ENCODE results near the gene MGMT. TPM values are rescaled to one million over a fixed set of nuclear protein-coding genes. Genes with fewer than 3 reads are reported as not detected.

MGMT gene
- polyA plus RNA-seq, 3 donors: 9.5 to 23.5 (median 17.5) TPM

DNA sequence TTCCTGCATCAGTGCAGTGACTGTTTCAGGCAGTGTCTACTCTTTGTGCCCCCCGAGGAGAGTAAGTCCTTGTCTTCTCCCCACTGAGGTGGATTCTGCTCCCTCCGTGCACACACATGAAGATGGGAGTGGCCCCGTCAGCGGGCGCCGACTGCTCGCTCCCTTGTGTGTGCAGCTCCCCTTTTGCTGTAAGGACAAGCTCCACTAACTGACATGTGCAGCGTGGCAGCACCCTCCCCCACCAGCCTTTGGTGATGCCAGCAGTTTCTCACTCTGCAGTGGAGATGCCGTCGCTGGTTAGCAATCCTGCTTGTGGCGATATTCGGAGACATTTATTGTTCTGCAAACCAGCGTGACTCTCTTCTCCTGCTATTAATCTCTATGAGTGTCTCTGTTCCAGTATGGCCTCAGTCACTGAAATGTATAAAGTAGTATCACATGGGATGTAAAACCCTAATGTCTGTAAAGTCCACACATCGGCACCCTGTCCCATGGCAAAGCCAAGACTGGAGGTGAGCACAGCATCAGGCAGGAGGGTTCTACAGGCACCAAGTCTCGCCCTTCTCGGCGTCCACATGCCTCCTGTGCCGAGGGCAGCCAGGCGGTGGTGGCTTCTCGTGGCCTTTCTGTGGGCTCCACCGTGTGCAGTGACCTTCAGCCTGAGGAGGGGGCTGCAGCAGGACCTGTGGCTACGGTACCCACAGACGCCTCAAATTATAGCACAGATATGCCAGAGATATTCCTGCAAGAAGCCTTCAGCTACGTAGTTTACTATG is 294.3 kb downstream of the MGMT start:
- Histone ChIP-seq H3K36me3 (replicated peaks in 1 of 2; ENCODE audit: control insufficient read depth in 1 of 2, insufficient read depth in 2 of 2, low read length in 2 of 2) (no peaks in the 10 kb centered on the region), H3K4me2 (replicated peaks; ENCODE audit: extremely low read depth, low read length, poor library complexity, severe bottlenecking) (no peak overlapping the region), H4K20me1 (ENCODE audit: insufficient read depth, low read length) (no peaks in the 10 kb centered on the region), H3K79me2 (ENCODE audit: insufficient read depth, low read length) (no peaks in the 10 kb centered on the region), H3K9me3 (replicated peaks in 1 of 2; ENCODE audit: control insufficient read depth in 1 of 2, insufficient read depth in 1 of 2, low read length in 2 of 2) (no peaks in the 10 kb centered on the region), H3K27me3 (ENCODE audit: control insufficient read depth in 2 of 2, insufficient read depth in 2 of 2, low read length in 2 of 2) (no peaks in the 10 kb centered on the region), H3K4me1 (ENCODE audit: control insufficient read depth in 1 of 2, insufficient read depth in 2 of 2, low read length in 2 of 2) (peaks cover 0 to 7% of the 10 kb centered on the region in 2 donors), H3K4me3 (replicated peaks in 1 of 3; ENCODE audit: low read depth in 2 of 3, low read length in 3 of 3) (no peak overlapping the region), H3K27ac (ENCODE audit: low read depth in 1 of 2, low read length in 2 of 2) (no peak overlapping the region), H2AFZ (ENCODE audit: insufficient read depth, low read depth, low read length, poor library complexity, severe bottlenecking) (no peak overlapping the region), H3K9ac (ENCODE audit: insufficient read depth, low read length, poor library complexity, severe bottlenecking) (no peak overlapping the region)
- Mint-ChIP-seq H3K27me3 (ENCODE audit: low read depth in 3 of 3) (peaks cover 0 to 4% (median 2%) of the 10 kb centered on the region in 3 donors), H3K4me1 (peaks cover 14% of the 10 kb centered on the region), H3K4me3 (no peak overlapping the region), H3K36me3 (peaks cover 11 to 20% of the 10 kb centered on the region in 2 donors), H3K27ac (no peak overlapping the region), H3K9me3 (no peaks in the 10 kb centered on the region)
- TF ChIP-seq, protein P1, sequence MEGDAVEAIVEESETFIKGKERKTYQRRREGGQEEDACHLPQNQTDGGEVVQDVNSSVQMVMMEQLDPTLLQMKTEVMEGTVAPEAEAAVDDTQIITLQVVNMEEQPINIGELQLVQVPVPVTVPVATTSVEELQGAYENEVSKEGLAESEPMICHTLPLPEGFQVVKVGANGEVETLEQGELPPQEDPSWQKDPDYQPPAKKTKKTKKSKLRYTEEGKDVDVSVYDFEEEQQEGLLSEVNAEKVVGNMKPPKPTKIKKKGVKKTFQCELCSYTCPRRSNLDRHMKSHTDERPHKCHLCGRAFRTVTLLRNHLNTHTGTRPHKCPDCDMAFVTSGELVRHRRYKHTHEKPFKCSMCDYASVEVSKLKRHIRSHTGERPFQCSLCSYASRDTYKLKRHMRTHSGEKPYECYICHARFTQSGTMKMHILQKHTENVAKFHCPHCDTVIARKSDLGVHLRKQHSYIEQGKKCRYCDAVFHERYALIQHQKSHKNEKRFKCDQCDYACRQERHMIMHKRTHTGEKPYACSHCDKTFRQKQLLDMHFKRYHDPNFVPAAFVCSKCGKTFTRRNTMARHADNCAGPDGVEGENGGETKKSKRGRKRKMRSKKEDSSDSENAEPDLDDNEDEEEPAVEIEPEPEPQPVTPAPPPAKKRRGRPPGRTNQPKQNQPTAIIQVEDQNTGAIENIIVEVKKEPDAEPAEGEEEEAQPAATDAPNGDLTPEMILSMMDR (IDR thresholded peaks at IDR 0.05): no peak
- 98% methylated on average over 19 of the region's 24 CpGs for WGBS (ENCODE audit: insufficient coverage)
- intact Hi-C loops (cut with micrococcal nuclease): no loop called here
- DNase-seq: no peak

DNA sequence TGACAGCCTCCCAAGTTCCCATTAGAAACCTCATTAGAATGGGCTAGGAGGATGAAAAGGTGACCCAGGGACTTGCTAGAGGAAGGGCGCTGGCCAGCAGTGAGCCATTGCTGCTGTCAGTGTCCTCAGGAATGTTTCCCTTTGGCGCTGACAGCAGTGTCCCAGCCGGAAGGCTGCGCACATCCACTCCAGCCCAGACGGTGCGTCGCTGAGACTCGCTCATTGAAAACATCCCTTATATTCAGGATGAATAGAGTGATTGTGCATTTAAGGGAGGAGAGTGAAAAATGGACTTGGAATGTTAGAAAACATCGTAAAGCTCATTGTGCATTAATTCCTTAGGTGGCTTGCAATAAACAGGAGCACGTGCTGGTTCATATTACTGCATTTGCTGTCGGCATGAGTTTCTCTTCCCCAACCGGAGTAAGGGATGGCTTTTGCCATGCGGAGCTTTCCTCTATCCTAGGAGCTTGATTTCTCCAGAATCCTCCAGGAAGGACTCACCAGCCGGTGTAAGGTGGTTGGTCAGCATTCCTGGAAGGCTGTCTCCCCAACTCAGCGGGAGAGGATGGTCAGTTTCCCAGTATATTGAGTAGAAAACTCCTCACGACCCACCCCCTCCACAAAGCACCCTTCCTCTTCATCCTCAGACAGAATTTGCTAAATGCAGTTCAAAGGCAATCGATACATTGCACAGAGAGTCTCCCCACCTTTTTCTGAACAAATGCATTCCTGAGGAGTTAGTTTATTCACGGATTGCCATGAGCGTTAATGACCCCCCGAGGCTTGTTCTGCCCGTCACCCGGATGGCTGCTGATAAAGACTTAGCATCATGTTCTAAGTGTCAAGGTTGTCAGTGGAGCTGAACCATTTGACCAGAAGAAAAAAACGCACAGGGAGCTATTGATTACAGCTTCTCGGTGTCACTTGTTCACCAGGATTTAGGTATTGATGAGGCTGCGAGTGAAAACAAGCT is 295.2 kb downstream of the MGMT start:
- Histone ChIP-seq H4K20me1 (ENCODE audit: insufficient read depth, low read length) (no peaks in the 10 kb centered on the region), H3K79me2 (ENCODE audit: insufficient read depth, low read length) (no peaks in the 10 kb centered on the region), H3K4me3 (replicated peaks in 1 of 3; ENCODE audit: low read depth in 2 of 3, low read length in 3 of 3) (no peak overlapping the region), H3K9ac (ENCODE audit: insufficient read depth, low read length, poor library complexity, severe bottlenecking) (no peak overlapping the region), H3K4me2 (replicated peaks; ENCODE audit: extremely low read depth, low read length, poor library complexity, severe bottlenecking) (no peak overlapping the region), H3K9me3 (replicated peaks in 1 of 2; ENCODE audit: control insufficient read depth in 1 of 2, insufficient read depth in 1 of 2, low read length in 2 of 2) (no peaks in the 10 kb centered on the region), H2AFZ (ENCODE audit: insufficient read depth, low read depth, low read length, poor library complexity, severe bottlenecking) (no peak overlapping the region), H3K36me3 (replicated peaks in 1 of 2; ENCODE audit: control insufficient read depth in 1 of 2, insufficient read depth in 2 of 2, low read length in 2 of 2) (no peaks in the 10 kb centered on the region), H3K27me3 (ENCODE audit: control insufficient read depth in 2 of 2, insufficient read depth in 2 of 2, low read length in 2 of 2) (no peaks in the 10 kb centered on the region), H3K27ac (ENCODE audit: low read depth in 1 of 2, low read length in 2 of 2) (no peak overlapping the region), H3K4me1 (ENCODE audit: control insufficient read depth in 1 of 2, insufficient read depth in 2 of 2, low read length in 2 of 2) (peaks cover 0 to under 1% of the 10 kb centered on the region in 2 donors)
- intact Hi-C loops (cut with micrococcal nuclease): no loop called here
- H3K36me3 Mint-ChIP-seq: peaks cover 11 to 20% of the 10 kb centered on the region in 2 donors
- no peak for DNase-seq
- H3K27me3 Mint-ChIP-seq (ENCODE audit: low read depth in 3 of 3): peaks cover 0 to 3% (median 2%) of the 10 kb centered on the region in 3 donors
- peaks cover 7% of the 10 kb centered on the region for H3K4me1 Mint-ChIP-seq
- WGBS (ENCODE audit: insufficient coverage): 97% methylated on average over 14 of the region's 25 CpGs
- TF ChIP-seq, protein P1 (IDR thresholded peaks at IDR 0.05): no peak
- H3K27ac Mint-ChIP-seq: no peak overlapping the region
- H3K4me3 Mint-ChIP-seq: no peak overlapping the region
- no peaks in the 10 kb centered on the region for H3K9me3 Mint-ChIP-seq

Data from CD14-positive monocyte (primary cell).